ENCODE results near the gene SLC39A2. TPM values are rescaled to one million over a fixed set of nuclear protein-coding genes. Genes with fewer than 3 reads are reported as not detected.
"Not testable (repeated sequence)": the region's sequence is repeated elsewhere in the genome, so short reads cannot be mapped to it uniquely, and the experiment has no call there.

Gene SLC39A2
- total RNA-seq: 1 to 10 TPM; 1.2 to 3.0 TPM

DNA sequence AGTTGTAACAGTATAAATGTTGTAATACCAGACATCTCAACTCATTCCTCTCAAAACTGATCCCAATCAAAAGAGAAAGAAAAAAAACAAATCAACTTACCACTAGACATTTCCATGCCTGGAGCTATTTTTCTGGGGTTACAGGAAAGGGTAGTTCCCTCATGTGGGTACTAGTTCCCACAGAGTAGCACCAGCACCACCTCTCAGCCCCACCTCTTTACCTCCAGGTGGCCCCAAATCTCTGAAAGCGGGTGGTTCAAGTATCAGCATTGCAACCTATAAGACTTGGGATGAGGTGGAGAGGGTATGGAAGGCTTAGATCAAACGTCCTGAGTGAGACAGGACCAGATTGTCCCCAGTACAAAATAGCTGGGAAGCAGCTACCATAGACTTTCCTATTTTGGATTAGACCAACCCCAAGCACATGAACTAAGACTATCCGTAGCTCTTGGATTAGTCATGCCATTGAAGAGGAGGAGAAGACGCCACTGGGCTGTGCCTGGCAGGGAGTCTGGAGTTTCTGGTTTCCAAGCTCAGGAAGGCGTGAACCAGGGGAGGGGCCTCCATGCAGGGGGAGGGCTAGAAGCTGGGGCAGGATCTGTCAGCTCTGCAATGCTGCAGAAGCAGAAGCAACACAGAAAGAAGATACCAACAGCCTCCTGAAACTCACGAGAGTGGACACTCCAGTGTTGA lies at the start of gene SLC39A2:
Gene SLC39A2 (plus strand): TSS at position 620 of the 693 bp plus-strand sequence. CDS start 154 bp downstream, outside the sequence.
- intact Hi-C loops (cut with DNase I): no loop called here
- Histone ChIP-seq H3K9me3 (no peaks in the 10 kb centered on the region), H3K27ac (peak within 1 kb of the TSS; percentile 21), H3K27me3 (no peaks in the 10 kb centered on the region), H3K4me3 (no peak within 1 kb of the TSS), H3K9ac (ENCODE audit: low read depth in 2 of 2, low read length in 2 of 2) (peak within 1 kb of the TSS in 1 of 2 donors; percentile 43), H3K36me3 (peaks cover 11% of the 10 kb centered on the region), H3K4me1 (peaks cover 5% of the 10 kb centered on the region)
- peak; percentile 92 for DNase-seq
- no peak for TF ChIP-seq CTCF (IDR thresholded peaks at IDR 0.05)

- H3K9me3 ChIP-seq; H3K27ac ChIP-seq; H3K4me1 ChIP-seq; DNase-seq; H3K36me3 ChIP-seq; H3K27me3 ChIP-seq; H3K9ac ChIP-seq (ENCODE audit: low read depth in 2 of 2, low read length in 2 of 2); intact Hi-C loops (cut with DNase I); H3K4me3 ChIP-seq: not testable (repeated sequence)
Observed at GRCh38 chr14:20954736-20955537, 44.2 kb upstream of the SLC39A2 start, which contains the start of gene RNASE2. Gene RNASE2 (plus strand): TSS chr14:20955487. CDS start chr14:20955772, 285 bp downstream.

- not testable (repeated sequence) for H3K4me3 ChIP-seq, H3K27ac ChIP-seq
Observed at GRCh38 chr14:20955538-20955873, 43.6 kb upstream of the SLC39A2 start.

DNA sequence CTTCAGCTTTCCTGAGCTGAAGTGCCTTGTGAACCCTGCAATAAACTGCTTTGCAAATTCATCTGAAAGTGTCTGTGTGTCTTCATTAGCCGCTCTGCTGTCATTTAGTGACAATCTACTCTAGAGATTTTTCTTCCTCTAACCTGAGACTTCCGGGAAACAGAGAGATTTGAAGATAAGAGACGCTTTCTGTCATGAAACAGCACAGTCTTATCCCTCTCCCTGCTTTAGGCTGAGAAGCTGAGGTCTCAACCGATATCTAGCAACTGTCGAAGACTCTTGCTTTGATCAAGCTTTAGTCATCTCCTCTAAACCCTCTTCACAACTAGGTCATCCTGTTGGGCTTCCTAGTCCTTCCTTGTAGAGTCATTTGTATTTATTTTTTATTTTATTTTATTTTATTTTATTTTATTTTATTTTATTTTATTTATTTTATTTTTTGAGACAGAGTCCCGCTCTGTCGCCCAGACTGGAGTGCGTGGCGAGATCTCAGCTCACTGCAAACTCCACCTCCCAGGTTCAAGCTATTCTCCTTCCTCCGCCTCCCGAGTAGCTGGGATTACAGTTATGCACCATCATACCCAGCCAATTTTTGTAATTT lies 42.6 kb upstream of the SLC39A2 start:
- no peak for DNase-seq
- Histone ChIP-seq H3K36me3 (no peaks in the 10 kb centered on the region), H3K27ac (no peak overlapping the region), H3K4me1 (no peaks in the 10 kb centered on the region), H3K27me3 (no peaks in the 10 kb centered on the region), H3K9ac (ENCODE audit: low read depth in 2 of 2, low read length in 2 of 2) (no peak overlapping the region), H3K4me3 (no peak overlapping the region), H3K9me3 (no peaks in the 10 kb centered on the region)
- TF ChIP-seq CTCF (IDR thresholded peaks at IDR 0.05): no peak
- intact Hi-C loops (cut with DNase I): no loop called here

More at GRCh38 chr14:20955538-20955873, 43.6 kb upstream of the SLC39A2 start:
- H3K9me3 ChIP-seq; DNase-seq; H3K9ac ChIP-seq (ENCODE audit: low read depth in 2 of 2, low read length in 2 of 2); H3K4me1 ChIP-seq; H3K36me3 ChIP-seq; intact Hi-C loops (cut with DNase I); H3K27me3 ChIP-seq: not testable (repeated sequence)

GRCh38 chr14:20958946-20959345 lies 40.1 kb upstream of the SLC39A2 start:
- H3K4me3 ChIP-seq; DNase-seq; H3K9me3 ChIP-seq; intact Hi-C loops (cut with DNase I); H3K27ac ChIP-seq; H3K27me3 ChIP-seq; H3K9ac ChIP-seq (ENCODE audit: low read depth in 2 of 2, low read length in 2 of 2); H3K4me1 ChIP-seq; H3K36me3 ChIP-seq: not testable (repeated sequence)

DNA sequence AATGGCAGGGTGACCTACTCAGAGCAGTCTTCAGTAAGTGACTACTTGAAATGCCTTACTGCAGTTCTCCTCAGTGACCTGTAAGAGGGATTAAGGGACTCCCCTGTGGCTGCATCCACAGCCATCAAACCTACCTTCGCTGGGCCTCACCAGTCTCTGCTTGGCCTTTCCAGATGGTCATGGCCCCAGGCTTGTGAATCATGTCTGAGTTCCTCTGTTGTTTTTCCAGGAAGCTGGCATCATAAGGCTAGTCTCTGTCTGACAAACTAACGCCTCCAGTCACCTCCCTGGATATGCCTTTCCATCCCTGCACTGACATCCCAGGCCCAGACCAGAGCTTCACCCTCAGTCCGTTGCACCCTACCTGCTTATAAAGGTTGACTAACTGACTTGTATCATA lies 29.8 kb upstream of the SLC39A2 start:
- no peak overlapping the region for H3K9ac ChIP-seq (ENCODE audit: low read depth in 2 of 2, low read length in 2 of 2)
- intact Hi-C loops (cut with DNase I): no loop called here
- no peak for TF ChIP-seq CTCF (IDR thresholded peaks at IDR 0.05)

More for the DNA sequence above, 29.8 kb upstream of the SLC39A2 start:
- H3K36me3 ChIP-seq: no peaks in the 10 kb centered on the region
- H3K27ac ChIP-seq: no peak overlapping the region
- peaks cover 3% of the 10 kb centered on the region for H3K4me1 ChIP-seq
- no peaks in the 10 kb centered on the region for H3K9me3 ChIP-seq
- no peak for DNase-seq
- no peak overlapping the region for H3K4me3 ChIP-seq
- H3K27me3 ChIP-seq: no peaks in the 10 kb centered on the region
